Stimulated activated CD8-positive, alpha-beta memory T cell treated with anti-CD3 and anti-CD28 coated beads, Interleukin-12 subunit alpha, Interleukin-12 subunit beta, amount 100 ng/mL, for 1 hour (primary cell): ENCODE results near the gene DIPK1B.
"Not testable (repeated sequence)": the region's sequence is repeated elsewhere in the genome, so short reads cannot be mapped to it uniquely, and the experiment has no call there.

Experiments
- DNase-seq: peaks from one replicate; pipeline ENCODE4 v3.0.0-alpha.2; 2020; ENCODE audit warnings: low read depth

The DIPK1B gene

GRCh38 chr9:136698635-136699246, 13.6 kb upstream of the DIPK1B start:
- no peak for DNase-seq

GRCh38 chr9:136700304-136700703, 12.1 kb upstream of the DIPK1B start:
- no peak for DNase-seq

GRCh38 chr9:136700959-136701667, 11.3 kb upstream of the DIPK1B start:
- DNase-seq = no peak

- no peak for DNase-seq
These were observed 10.7 kb upstream of the DIPK1B start for GRCh38 chr9:136701668-136702053.

GRCh38 chr9:136703276-136703860, 9.0 kb upstream of the DIPK1B start:
- no peak for DNase-seq

- DNase-seq = not testable (repeated sequence)
These were observed 7.6 kb upstream of the DIPK1B start for GRCh38 chr9:136704741-136705140.

- DNase-seq = no peak
These were observed 6.8 kb upstream of the DIPK1B start for GRCh38 chr9:136705564-136705963.

- no peak for DNase-seq
These were observed 5.4 kb upstream of the DIPK1B start for GRCh38 chr9:136707011-136707410.

GRCh38 chr9:136707849-136708517, 4.4 kb upstream of the DIPK1B start:
- no peak for DNase-seq

GRCh38 chr9:136709454-136710109, 2.8 kb upstream of the DIPK1B start:
- DNase-seq = no peak

- no peak for DNase-seq
These were observed 1.8 kb upstream of the DIPK1B start for GRCh38 chr9:136710543-136710942.

- not testable (repeated sequence) for DNase-seq
These were observed 1.1 kb upstream of the DIPK1B start for GRCh38 chr9:136711219-136711648.

- DNase-seq = no peak
These were observed 545 bp downstream of the DIPK1B start for GRCh38 chr9:136712690-136713544.

- DNase-seq = no peak
These were observed 1.2 kb downstream of the DIPK1B start for GRCh38 chr9:136713550-136713949.

GRCh38 chr9:136714096-136714892, 1.9 kb downstream of the DIPK1B start:
- DNase-seq = no peak

GRCh38 chr9:136714893-136715274, 2.5 kb downstream of the DIPK1B start:
- no peak for DNase-seq

- DNase-seq = no peak
These were observed 5.0 kb downstream of the DIPK1B start for GRCh38 chr9:136717399-136717798.

GRCh38 chr9:136718345-136719194, 6.2 kb downstream of the DIPK1B start:
- DNase-seq = no peak

- DNase-seq = no peak
These were observed 7.0 kb downstream of the DIPK1B start for GRCh38 chr9:136719195-136719880.
